NOMO-1 treated with dmso at 0.1 percent for 144 hours (cell line): ENCODE measurements around the gene MUC5AC.
"Not testable (repeated sequence)": the region's sequence is repeated elsewhere in the genome, so short reads cannot be mapped to it uniquely, and the experiment has no call there.

ENCODE experiments used
- DNase-seq: peaks from one replicate; lab custom pipeline; 2025; ENCODE audit not compliant: unreplicated experiment; lab: John Stamatoyannopoulos, UW

Gene MUC5AC

DNA sequence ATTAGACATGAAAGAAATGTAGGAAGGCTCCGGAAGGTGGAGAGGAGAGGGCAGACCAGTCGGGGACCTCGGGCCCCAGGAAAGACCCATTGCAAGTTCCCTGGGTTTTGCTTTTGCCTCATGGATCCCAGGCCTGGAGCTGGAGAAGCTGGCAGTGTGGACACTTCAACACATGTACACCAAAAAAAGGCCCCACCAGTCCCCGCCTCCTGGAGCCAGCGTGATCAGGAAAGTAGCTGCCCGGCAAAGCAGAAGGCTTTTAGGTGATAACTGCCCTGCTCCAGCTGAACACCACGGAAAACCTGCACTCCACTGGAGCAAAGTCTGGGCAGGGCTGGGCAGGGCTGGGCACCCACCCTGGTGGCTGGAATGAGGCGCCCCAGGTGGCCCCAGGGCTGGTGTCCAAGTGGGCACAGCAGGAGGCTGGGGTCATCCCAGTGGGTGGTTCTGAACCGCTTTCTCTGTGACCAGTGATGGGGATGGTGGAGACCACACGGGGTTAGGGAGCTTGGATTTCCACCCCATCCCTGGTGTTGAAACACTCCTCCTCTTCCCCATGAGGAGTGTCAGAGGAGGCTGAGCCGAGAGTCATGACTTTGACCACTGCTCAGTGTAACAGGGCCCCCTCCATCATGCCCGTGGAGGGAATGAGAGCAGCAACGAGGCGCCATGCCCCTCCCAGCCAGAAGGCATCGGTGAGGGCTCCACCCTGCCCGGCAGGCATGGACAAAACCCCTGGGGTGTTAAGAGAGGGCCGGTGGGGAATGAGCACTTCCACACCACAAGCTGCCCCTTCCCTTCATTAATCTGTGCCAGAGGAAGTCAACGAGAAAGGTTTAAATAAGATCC lies 16.9 kb upstream of the MUC5AC start:
- no peak for DNase-seq

DNA sequence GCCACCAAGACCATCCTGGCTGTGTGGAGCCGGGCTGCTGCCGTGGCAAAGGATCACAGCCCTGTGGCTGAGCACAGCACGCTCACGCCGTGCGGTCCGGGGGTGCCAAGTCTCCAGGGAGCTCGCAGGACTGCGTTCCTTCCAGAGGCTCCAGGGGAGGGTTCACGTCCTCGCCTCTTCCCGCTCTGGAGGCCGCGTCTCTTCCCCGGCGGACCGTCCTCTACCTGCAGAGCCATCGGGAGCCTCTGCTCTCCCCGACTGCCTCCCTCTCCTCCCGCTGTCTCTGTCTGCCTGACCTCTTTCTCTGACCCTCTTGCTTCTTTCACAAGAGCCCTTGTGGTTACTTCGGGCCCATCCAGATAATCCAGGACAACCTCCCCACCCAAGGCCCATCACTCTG lies 11.4 kb upstream of the MUC5AC start:
- DNase-seq: no peak

DNA sequence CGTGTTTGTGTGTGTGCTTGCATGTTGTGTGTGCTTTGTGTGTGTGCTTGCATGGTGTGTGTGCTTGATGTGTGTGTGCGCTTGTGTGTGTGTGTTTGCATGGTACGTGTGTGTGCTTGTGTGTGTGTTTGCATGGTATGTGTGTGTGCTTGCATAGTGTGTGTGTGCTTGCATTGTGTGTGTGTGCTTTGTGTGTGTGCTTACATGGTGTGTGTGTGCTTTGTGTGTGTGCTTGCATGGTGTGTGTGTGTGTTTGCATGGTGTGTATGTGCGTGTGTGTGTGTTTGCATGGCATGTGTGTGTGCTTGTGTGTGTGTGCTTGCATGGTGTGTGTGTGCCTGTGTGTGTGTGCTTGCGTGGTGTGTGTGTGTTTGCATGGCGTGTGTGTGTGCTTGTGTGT lies 10.0 kb upstream of the MUC5AC start:
- no peak for DNase-seq

DNA sequence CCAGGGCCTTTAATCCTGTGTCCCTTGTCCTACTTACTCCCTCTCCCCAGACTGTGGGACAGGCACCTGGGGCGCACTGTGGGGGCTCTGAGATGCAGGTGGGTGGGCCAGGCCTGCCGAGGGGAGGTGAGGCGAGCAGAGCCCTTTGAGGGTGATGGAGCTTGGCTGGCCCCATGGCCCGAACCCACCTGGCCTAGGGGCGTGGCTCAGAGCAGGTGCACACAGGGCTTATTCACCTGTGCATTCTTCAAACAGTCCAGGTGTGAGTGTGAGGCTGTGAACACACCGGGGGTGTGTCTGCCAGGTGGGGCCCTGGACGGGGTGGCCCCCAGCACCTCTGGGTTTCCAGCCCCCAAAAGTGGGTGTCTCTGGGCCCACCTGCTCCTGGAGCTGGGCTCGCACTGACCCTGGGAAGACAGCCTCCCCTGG lies 9.0 kb upstream of the MUC5AC start:
- DNase-seq: no peak

DNA sequence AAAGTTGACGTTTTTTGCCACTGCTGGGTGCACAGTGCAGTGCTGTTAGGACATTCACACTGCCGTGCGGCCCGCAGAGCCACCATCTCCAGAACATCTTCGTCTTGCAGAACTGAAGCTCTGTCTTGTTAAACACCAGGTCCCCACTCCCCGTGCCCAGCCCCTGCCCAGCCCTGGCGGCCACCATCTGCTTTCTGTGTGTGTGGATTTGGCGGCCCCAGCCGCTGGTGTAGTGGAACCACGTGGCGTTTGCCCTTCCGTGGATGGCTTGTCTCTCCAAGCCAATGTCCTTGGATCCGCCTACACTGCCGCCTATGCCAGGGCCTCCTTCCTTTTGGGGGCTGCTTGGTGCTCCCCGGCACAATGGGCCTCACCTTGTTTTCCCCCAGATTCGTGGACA lies 8.2 kb upstream of the MUC5AC start:
- no peak for DNase-seq

DNA sequence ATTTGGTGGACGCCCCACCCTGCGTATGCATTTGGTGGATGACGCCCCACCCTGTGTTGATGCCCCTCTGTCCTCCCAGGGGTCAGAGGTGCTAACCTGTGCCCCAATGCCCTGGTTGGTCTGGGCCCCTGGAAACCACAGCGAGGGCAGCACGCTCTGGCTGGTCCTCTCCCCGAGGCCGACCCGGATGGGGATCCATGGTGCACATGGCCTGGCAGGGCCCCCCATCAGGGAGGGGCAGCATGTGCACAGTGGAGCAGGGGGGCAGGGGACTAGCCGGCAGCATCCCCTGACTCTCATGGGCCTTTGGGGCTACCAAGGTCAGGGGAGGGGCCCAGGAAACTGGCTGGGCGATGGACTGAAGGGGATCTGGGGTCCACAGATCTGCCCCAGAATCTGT lies 7.6 kb upstream of the MUC5AC start:
- no peak for DNase-seq

DNA sequence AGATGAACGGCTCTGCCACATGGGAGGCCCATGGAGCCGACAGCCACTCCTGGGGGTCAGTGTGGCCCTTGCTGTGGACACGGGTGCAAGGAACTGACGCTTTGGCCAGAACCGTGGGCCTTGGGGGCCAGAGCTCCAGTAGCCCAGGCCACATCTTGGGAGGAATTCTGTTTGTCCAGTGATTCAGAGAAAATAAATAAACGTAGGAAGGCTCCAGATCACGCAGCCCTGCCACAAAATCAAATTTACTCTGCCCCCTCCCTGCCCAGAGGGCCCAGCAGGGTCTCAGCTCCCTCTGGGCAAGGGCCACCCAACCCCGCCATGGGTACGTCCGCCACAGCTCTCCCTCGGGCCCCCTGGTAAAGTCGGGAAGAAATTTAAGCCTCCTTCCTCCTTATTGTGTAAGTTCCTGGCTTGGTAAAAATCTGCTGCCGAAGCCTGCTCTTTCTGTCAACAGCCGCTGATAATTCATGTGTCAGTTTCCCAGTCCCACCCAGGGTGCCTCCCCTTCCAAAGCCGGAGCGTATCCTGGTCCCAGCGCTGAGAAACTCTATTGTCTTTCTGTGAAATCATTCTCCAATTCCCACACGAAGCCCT lies 6.9 kb upstream of the MUC5AC start:
- no peak for DNase-seq

DNA sequence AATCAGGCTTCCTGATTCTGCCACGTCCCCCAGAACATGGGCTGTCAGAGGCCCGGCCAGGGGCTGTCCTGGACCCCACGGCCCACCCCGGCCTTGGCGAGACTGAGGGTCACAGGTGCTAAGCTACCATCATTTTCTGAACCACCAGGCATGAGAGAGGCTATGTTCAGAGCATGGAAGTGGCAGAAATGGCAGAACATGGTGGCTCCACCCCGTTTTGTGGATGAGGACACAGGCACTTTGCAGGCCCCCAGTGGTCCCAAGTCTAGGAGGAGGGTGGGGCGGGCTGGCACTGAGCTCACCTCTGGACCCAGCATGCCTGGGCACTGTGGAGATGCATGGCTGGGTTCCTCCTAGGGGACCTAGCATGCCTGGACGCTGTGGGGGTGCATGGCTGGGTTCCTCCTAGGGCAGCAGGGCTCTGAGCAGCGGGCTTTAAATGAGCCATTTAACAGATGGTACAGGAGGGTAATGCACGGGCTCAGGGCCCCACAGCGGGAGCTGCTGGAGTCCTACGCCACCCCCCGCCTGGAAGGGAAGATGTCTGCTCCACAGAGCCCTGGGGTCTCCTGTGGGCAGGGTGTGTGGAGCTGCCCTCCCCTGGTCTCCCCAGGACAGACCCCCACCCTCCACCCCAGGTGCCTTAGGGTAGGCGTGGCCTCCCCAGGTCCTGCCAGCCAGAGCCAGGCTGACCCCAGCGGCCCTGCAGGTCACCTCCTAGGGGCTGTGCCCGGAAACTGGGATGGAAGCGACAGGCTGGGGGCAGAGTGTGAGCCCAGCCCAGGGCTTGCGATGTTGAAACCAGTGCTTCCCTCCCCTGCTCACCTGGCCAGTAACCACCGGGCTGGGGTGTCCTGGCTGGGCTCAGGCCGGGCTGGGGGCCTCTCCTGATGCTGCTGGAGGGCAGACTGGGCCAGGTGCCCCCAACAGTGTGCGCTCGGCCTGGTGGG lies 6.1 kb upstream of the MUC5AC start:
- DNase-seq: no peak

DNA sequence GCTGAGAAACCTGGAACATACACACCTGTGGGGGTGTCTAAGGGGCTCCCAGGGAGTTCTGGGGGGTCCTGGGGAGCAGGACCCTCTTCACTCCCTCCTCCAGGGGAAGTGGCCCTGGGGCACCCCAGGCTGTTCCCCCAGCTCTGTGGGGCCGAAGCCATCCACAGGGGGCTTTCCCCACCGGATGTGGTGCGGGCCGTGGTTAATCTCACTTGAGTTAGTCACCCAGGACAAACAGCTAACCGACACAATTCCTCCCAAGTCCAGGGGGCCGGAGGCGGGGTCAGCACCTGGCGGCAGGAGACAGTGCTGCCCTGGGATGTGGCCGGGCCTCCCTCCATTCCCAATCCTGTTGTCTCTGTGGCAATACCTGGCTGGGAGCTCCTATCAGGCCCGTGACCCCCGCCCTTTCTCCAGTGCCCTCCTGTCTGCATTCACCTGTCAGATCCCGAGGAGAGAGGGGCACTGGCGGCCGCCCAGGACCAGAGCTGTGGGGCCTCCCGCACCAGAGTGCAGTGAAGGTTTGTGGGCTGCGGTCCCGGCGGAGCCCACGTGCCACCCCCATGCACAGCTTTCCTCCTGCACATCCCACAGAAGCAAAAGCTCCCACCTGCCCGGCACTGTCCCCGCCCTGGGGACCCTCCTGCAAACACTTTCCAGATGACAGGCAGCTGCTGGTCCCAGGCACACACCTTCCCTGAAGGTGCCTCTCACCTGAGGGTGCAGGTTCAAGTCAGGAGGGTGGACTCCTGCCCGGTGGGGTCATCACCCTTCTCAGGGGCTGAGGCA lies 5.2 kb upstream of the MUC5AC start:
- no peak for DNase-seq

DNA sequence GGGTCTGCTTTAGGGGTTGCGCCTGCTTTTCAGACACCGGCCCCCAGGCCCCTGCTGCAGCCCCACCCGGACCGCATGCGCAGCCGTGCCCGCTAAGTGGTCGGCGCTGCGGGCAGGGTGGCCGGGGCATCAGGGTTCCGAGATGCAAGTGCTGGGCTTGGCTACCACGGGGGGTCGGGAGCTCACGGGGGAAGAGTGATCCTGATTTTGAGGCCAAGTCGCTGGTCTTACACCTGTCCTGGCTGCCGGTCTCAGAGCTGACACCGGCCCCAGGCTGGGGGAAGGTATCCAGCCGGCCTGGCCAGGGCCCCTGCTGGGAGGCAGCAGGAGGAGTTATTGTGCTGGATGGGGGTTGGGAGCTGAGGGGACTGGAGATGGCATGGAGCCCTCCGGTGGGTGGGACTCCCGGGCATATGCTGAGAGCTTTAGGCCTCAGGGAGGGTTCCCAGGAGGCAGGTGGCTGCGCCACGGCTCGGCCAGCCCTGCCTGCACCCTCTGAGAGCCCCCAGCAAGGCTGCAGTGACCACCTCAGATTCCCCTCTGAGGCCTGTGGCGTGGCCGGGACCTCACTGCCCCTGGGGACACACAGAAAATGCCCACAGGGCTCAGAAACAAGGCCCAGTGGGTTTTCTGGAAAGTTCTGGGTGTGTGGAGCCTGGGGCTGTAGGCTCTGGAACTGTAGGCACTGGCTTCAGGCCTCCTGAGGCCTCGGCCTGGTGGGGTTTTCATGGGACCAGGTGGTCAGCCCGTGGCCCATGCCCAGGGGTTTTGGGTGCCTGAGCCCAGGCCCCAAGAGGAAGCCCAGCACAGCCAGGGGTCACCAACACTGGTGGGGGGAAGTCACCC lies 4.4 kb upstream of the MUC5AC start:
- no peak for DNase-seq

DNA sequence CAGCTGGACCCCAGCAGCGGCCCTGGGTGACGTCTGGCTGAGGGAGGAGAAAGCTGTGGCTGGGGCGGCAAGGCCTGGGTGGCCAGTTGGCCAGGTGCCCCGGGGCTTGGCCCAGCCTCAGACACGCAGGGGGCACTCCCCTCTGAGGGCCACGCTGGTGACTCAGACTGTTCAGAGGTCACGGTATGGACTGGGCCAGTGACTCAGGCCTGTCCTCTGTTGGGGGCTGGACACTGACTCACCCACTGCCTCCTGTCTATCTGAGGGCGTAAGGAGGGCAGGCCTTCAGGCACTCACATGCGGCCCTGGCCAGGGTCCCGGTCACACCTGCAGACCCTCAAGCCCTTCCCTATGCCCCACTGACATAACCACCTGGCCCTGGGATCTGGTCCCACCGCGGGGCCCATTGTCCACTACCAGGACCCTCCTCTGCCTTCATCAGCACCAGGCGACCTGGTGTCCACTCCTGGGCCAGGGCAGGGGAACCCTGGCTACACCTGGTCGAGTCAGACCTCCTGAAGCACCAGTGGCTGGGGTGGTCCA lies 3.7 kb upstream of the MUC5AC start:
- DNase-seq: no peak

DNA sequence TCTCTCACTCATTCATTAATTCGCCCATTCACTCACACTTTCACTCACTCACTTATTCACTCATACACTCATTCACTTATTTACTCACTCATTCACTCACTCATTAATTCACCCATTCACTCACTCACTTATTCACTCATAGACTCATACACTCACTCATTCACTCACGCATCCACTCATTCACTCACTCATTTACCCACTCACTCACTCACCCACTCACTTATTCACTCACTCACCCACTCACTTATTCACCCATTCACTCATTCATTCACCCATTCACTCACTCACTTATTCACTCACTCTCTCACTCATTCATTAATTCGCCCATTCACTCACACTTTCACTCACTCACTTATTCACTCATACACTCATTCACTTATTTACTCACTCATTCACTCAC lies 3.1 kb upstream of the MUC5AC start:
- DNase-seq: not testable (repeated sequence)

DNA sequence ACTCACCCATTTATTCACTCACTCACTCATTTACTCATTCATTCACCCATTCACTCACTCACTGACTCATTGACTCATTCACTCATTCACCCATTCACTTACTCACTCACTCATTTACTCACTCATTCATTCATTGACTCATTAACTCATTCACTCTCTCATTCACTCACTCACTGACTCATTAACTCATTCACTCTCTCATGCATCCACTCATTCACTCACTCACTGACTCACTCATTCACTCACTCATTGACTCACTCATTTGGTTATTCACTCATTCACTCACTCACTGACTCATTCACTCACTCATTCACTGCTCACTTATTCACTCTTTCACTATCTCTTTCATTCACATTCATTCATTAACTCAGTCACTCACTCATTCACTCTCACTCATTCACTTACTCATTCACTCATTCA lies 2.5 kb upstream of the MUC5AC start:
- DNase-seq: no peak

DNA sequence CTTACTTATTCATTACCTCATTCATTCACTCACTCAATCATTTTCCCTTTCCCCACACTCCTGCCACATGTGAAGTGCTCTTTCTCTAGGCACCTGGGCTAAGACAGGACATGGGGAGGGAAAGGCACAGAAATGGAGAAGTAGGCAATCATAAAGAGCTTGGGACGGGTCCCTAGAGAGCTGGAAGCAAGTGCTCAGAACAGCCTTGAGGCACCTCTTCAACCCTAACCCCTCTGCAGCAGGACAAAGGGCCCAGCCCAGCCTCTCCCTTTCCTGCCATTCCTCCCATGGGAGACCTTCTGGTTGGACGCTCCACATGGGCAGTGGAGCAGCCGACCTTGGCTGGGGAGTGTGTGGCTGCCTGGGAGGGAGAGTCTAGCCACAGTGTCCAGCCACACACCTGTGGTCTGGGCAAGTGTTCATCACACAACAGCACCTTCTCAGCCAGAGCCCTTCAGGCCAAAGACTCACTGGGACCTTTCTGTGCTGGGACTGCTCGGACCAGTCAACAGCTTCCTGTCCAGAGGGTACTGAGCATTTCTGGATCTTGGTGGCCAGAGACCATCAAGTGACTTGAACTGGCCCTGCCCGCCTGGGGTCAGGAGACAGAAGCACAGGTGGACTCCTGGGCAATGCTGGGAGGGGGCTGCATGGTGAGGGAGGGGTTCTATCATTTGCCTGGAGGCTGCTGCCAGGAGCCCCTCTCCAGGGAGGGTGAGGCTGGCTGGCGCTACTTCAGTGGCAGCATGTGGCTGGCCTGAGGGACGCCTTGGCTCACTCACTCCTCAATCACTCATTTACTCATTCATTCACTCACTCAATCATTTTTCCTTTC lies 1.0 kb upstream of the MUC5AC start:
- no peak for DNase-seq

DNA sequence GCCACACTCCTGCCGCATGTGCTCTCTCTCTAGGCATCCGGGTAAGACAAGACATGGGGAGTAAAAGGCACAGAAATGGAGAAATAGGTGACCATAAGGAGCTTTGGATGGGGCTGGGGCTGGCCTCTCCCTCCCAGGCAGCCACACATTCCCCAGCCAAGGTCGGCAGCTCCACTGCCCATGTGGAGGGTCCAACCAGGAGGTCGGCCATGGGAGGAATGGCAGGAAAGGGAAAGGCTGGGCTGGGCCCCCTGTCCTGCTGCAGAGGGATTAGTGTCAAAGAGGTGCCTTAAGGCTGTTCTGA lies 460 bp upstream of the MUC5AC start:
- no peak for DNase-seq

DNA sequence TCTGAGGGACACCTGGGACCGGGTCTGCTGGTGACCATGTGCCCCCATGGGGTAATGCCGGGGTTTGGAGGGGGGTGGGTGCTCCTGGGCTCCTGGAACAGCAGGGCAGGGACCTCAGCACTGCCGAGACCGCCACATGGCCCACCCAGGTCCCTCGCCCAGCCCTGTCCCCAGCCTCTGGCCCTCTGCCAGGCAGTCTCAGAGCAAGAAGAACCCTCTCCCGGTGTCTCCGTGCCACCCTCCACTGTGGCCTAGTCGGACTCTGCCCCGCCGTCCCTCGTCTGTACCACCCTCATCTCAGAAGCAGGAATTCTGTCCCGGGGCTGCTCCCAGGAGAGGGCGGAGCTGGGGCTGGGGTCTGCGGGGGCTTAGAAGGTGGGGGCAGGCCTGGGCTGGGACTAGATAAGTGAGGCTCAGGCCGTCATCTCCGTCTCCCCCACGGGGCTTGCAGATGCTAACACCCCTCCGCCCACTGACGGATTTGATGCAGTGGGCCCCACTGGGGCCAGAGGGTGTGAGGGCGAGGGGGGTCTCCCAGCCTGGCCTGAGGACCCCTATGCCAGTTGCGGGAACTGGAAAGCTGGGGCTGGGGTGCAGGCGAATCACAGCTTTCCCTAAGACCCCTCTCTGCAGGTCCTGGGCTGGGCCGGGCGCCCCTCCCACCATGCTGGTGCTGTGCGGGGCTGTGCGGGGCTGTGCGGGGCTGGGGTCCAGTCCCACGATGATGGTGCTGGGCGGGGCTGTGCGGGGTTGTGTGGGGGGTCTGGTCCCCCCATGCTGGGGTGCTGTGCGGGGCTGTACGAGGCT lies 1.1 kb downstream of the MUC5AC start:
- no peak for DNase-seq

DNA sequence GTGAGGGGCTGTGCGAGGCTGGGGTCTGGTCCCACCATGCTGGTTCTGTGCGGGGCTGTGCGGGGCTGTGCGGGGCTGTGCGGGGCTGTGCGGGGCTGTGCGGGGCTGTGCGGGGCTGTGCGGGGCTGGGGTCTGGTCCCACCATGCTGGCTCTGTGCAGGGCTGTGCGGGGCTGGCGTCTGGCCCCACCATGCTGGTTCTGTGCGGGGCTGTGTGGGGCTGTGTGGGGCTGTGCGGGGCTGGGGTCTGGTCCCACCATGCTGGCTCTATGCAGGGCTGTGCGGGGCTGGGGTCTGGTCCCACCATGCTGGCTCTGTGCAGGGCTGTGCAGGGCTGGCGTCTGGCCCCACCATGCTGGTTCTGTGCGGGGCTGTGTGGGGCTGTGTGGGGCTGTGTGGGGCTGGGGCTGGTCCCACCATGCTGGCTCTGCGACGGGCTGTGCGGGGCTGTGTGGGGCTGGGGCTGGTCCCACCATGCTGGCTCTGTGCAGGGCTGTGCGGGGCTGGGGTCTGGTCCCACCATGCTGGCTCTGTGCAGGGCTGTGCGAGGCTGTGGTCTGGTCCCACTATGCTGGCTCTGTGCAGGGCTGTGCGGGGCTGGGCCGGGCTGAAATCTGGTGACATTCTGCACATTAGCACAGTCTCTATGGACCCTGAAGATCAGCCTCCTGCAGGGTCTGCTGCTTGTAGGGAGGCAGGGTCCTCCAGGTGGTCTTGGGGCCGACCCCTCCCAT lies 1.9 kb downstream of the MUC5AC start:
- DNase-seq: not testable (repeated sequence)
